ES-I3 (cell line): ENCODE results near the gene ENPP6.

Experiments
- H3K36me3 ChIP-seq: 2 replicates; pipeline ENCODE4 v1.6.1; 2013; ENCODE audit warnings: mild to moderate bottlenecking, low read length, control low read depth, moderate library complexity; ENCODE audit not compliant: insufficient read depth
- H3K4me1 ChIP-seq: 2 replicates; pipeline ENCODE4 v1.6.1; 2013; ENCODE audit warnings: mild to moderate bottlenecking, control low read depth, low read length; ENCODE audit not compliant: insufficient read depth
- H3K9ac ChIP-seq: 2 replicates; pipeline ENCODE4 v1.6.1; 2013; ENCODE audit warnings: low read depth, mild to moderate bottlenecking, low read length, moderate library complexity
- H3K9me3 ChIP-seq: 2 replicates; pipeline ENCODE4 v1.6.1; 2013; ENCODE audit warnings: mild to moderate bottlenecking, low read length, moderate library complexity; ENCODE audit not compliant: control insufficient read depth, insufficient read depth

The ENPP6 gene

DNA sequence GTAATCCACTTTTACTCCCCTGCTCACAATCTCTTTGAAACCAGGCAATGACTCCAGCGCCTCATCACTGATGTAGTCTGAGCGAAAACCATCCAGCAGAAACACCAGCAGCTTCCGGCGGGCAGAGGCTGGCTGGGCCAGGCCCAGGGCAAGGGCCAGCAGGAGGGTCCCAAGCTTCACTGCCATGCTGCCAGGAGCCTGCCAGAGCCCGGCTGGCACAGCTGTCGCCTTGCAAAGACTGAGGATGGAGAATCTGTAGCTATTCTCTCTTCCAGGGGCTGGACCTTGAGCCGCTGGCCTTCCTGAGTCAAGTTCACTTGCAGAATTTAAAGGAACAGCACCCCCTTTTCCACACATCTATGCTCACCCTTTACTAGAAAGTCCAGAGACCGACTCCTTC is at the start of gene ENPP6:
Gene ENPP6, minus strand, starts transcription at position 240 of the 400 bp plus-strand sequence. Its CDS starts 54 bp downstream, at position 186.
- Histone ChIP-seq H3K9me3 (no peaks in the 10 kb centered on the region), H3K4me1 (no peaks in the 10 kb centered on the region), H3K36me3 (no peaks in the 10 kb centered on the region), H3K9ac (no peak within 1 kb of the TSS)

DNA sequence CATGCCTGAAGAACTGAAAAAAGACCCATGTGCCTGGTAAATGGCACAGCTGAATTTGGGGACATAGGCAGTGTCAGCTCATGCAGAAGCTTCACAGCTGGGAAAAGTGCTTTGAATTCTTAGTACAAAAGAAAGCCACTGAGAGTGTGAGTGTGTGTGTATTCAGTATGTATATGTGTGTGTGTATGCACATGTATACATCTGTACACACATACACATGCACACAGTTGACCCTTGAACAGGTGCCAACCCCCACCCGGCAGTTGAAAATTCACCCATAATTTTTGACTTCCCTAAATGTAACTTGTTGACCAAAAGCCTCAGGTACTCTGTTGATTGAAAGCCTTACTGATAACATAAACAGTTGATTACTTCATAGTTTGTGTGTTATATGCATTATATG is 49.5 kb upstream of the ENPP6 start:
- peaks cover 9% of the 10 kb centered on the region; the same call in 1 of the 2 replicates for H3K4me1 ChIP-seq
- no peaks in the 10 kb centered on the region for H3K36me3 ChIP-seq
- H3K9ac ChIP-seq = no peak overlapping the region
- H3K9me3 ChIP-seq = no peaks in the 10 kb centered on the region

DNA sequence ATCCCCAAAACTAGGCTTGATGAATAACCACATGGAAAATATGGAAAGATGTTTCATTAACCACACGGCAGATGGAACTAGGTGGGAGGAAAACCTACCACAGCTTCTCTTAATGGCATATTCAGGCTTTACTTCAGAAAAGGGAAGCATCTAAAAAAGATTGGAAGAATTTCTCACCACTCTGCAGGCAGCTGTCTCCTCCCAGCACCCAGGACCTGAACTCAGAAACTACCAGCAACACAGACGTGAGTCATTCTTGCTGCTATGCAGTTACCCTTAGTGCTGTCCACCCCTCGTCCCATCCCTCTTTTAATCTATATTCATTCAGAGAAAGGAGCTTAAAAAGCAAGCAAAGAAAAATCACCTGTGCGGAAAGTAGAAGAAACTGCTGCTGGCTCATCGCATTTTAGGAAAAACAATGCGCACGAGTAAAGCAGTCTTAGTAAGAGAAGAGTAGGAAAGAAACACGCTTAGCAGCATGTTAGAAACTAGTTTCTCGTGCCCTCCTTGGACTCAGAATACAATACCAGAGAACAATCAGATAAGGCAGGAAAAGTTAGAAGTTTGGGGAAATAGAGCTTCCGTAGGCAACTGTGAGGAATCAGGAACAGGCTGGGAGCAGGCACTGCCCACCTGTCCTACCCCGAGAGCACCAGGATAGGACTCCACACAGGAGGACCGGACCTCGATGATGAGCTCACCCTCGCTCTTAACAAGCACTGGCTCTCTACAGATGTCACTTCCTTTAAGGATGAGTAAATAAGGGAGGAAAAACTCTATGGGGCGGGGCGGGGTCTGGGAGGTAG is 48.1 kb upstream of the ENPP6 start:
- Histone ChIP-seq H3K36me3 (no peaks in the 10 kb centered on the region), H3K4me1 (peaks cover 9% of the 10 kb centered on the region; the same call in 1 of the 2 replicates), H3K9ac (peak overlapping the region; percentile 51; the same call in 1 of the 2 replicates)

DNA sequence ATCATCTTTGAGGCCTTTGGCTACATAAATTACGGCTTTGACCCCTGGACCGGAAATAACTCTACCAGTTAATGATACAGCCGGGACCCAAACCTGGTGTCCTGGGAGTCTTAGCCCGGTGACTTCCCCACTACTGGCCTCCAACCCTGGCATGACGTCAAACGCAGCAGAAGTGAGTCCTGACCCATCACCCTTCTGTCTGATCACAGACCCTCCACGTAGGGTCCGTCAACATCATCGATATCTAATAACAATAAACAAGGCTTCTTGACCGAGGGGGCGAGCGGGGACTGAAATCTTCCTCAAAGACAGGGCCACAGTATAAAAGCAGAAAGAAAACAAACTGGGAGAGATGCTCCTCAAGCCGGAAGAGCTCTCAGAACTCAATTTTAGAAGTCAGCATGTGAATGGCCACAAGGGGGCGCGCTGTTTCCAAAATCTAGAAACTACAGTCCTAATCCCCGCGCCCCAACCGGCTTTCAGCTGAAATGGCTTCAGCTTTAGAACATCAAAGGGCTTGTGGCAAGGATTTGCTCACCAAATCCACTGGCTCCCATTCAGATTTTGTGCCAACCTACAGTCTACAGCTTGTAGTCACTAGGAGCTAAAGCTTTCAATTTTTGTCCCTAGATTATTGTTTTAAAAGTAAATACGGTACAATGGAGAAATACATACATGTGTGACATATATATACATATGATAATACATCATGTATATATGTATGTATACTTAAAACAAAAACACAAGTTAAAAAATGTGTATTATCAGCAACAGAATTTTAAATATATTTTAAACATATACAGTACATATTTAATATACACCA is 46.4 kb upstream of the ENPP6 start:
- Histone ChIP-seq H3K4me1 (peaks cover 16% of the 10 kb centered on the region; the same call in 1 of the 2 replicates), H3K9ac (no peak overlapping the region), H3K36me3 (no peaks in the 10 kb centered on the region), H3K9me3 (no peaks in the 10 kb centered on the region)

More for the DNA sequence above, 48.1 kb upstream of the ENPP6 start:
- no peaks in the 10 kb centered on the region for H3K9me3 ChIP-seq

DNA sequence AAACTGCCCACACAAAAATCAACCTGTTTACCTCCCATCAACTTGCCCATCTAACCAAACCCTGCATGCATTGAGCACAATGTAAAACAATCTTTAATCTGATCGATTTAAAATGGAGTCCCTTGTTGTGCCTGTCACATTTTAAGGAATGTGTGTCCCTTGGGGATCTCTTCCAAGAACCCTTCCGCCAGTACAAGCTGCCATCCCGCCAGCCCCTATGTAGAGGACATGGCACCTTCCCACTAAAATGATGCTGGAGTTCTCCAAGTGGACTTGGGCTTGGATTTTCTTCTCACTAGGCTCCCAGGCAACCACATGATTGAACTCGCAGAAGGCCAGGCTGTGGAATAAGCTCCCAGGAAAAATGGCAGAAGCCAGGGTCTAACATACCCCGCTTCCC is 45.8 kb upstream of the ENPP6 start:
- Histone ChIP-seq H3K36me3 (no peaks in the 10 kb centered on the region), H3K9ac (no peak overlapping the region), H3K4me1 (peaks cover 16% of the 10 kb centered on the region; the same call in 1 of the 2 replicates), H3K9me3 (no peaks in the 10 kb centered on the region)

DNA sequence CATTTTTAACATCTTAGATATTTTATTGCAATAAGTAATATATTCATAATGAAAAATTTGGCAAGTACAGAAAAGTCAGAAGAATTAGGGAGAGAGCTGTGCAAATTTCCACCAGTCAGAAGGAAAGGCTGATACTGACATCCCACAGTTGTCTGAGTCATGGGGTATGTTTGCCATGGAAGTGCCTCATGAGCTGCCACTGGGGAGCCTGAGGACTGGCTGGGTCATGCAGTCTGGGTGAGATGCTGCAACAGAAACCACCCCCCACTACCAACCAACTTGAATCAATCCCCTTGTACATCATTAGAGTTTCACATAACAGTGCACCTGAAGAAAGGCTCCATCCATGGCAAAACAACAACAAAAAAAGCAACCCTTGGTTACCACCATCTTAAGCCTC is 45.2 kb upstream of the ENPP6 start:
- H3K36me3 ChIP-seq = no peaks in the 10 kb centered on the region
- peaks cover 16% of the 10 kb centered on the region; the same call in 1 of the 2 replicates for H3K4me1 ChIP-seq
- no peaks in the 10 kb centered on the region for H3K9me3 ChIP-seq
- no peak overlapping the region for H3K9ac ChIP-seq

DNA sequence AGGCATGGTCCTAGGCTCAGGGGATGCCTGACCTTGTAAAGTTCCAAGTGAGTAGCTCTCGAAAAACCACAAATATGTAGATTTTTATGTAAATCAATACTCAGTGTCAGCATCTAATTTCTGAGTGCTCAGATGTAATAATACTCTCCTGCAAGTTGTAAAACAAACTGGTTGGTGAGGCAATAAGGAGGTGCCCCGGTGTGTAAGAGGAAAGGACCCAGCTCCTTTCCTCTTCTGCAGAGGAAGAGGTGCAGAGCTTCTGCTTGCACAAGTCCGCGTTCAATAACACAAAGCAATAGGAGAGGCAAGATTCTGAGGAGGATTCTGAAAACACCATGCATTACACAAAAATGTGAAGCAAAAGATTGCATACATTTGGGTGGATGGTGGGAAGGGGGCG is 43.6 kb upstream of the ENPP6 start:
- Histone ChIP-seq H3K36me3 (no peaks in the 10 kb centered on the region), H3K9ac (no peak overlapping the region), H3K9me3 (no peaks in the 10 kb centered on the region), H3K4me1 (peaks cover 16% of the 10 kb centered on the region; the same call in 1 of the 2 replicates)

DNA sequence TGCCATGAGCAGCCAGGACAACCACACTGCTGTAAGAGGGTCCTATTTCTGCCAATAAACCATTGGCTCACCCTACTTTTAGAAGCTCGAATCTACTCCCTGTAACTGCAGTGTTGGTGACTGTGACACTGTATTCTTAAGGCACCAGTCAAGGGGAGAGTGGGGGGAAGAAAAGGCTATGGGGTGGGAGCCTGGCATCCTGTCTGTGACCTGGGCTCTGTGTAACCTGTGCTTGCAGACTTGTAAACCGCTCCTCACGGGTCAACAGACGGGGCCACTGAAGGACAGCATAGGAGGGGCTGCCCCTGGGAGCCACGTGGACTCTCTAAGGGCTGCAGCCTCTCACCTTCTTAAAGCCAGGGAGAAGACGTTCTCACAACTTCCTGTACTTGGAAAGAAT is 42.2 kb upstream of the ENPP6 start:
- H3K9ac ChIP-seq = no peak overlapping the region
- no peaks in the 10 kb centered on the region for H3K9me3 ChIP-seq
- H3K4me1 ChIP-seq = peaks cover 7% of the 10 kb centered on the region; the same call in 1 of the 2 replicates
- H3K36me3 ChIP-seq = no peaks in the 10 kb centered on the region; the same call in 1 of the 2 replicates

DNA sequence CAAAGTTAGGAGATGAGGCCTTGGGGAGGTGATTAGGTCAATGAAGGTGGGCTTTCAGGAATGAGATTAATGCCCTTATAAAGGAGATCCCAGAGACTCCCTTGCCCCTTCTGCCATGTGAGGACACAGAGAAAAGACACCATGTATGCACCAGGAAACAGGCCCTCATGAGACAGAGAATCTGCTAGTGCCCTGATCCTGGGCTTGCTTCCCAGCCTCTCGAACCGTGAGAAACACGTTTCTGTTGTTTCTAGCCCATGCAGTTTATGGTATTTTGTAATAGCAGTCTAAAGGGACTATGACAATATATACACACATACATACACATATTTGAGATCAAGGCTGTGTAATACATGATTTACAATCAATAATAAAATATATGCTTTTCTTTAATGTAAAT is 41.4 kb upstream of the ENPP6 start:
- no peaks in the 10 kb centered on the region for H3K9me3 ChIP-seq
- no peak overlapping the region for H3K9ac ChIP-seq
- peaks cover 7% of the 10 kb centered on the region; the same call in 1 of the 2 replicates for H3K4me1 ChIP-seq
- H3K36me3 ChIP-seq = no peaks in the 10 kb centered on the region; the same call in 1 of the 2 replicates

DNA sequence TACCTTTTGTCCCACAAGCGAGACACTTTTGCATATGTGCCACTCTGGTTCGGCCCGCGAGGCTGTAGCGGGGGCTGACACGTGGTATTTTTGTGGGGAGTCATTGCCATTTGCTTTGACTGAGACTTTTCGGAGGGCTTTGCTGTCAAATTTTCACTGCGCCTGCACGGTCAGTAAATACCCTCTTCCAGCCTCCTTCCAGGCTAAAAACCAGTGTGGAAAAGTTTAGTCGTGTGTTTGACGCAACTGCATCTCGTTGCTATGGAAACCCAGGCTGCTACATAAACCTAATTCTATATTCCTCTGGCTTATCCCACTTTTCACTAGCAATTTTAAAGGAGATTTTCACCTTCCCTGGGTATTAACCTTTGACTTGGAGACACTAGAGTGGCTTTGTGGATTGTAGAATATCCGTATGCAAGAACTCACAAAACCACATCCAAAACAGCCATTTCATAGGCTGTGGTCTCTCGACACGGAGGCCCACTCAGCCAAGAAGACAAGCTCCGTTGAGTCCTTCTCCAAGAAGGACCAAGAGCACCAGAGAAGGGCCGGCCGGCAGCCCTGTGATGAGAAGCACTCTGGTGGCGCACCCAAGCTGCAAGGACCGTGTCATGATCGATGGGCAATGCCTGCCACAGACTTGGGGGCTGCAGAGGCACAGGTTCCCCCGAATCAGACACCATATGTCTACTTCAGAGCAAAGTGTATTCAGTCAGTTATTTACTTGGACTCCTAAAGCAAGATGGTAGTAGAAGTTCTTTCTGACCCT is 38.4 kb upstream of the ENPP6 start:
- Histone ChIP-seq H3K9ac (no peak overlapping the region), H3K4me1 (peaks cover 7% of the 10 kb centered on the region; the same call in 1 of the 2 replicates), H3K36me3 (no peaks in the 10 kb centered on the region; the same call in 1 of the 2 replicates), H3K9me3 (0 out of 2 replicates have a peak, but pooled peaks cover 7% of the 10 kb centered on the region)

DNA sequence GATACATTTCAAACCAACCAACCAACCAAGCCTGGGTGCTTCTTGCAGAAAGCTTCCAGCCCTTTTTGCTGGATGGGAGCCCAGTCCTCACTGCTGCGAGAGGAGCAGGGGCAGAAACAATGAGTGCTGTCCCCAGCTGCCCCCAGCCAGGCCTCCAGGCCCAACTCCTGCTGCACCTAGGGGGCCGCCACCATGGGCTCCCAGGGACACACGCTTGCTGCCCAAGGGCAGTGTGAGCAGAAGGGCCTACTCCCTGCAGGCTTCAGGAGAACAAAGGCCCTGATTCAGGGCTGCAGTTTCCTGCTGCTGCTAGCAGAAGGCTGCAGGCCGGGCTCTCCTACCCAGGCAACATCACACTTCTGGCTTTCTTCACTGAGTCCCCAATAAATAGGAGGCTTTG is 37.7 kb upstream of the ENPP6 start:
- Histone ChIP-seq H3K36me3 (no peaks in the 10 kb centered on the region; the same call in 1 of the 2 replicates), H3K9me3 (0 out of 2 replicates have a peak, but pooled peaks cover 7% of the 10 kb centered on the region), H3K4me1 (peaks cover 5% of the 10 kb centered on the region; the same call in 1 of the 2 replicates), H3K9ac (no peak overlapping the region)

DNA sequence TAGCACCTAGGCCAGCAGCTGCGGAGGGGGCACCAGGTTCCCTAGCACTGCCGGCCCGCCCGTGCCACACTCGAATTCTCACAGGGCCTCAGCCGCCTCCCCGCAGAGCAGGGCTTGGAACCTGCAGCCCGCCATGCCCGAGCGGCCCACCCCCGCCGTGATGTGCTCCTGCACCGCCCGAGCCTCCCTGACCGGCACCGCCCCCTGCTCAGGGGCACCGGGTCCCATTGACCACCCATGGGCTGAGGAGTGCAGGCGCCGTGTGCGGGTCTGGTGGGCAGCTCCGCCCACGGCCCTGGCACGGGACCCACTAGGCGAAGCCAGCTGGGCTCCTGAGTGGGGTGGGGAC is 35.4 kb upstream of the ENPP6 start:
- H3K9ac ChIP-seq = no peak overlapping the region
- H3K9me3 ChIP-seq = 0 out of 2 replicates have a peak, but pooled peaks cover 7% of the 10 kb centered on the region
- H3K36me3 ChIP-seq = no peaks in the 10 kb centered on the region; the same call in 1 of the 2 replicates
- H3K4me1 ChIP-seq = no peaks in the 10 kb centered on the region

DNA sequence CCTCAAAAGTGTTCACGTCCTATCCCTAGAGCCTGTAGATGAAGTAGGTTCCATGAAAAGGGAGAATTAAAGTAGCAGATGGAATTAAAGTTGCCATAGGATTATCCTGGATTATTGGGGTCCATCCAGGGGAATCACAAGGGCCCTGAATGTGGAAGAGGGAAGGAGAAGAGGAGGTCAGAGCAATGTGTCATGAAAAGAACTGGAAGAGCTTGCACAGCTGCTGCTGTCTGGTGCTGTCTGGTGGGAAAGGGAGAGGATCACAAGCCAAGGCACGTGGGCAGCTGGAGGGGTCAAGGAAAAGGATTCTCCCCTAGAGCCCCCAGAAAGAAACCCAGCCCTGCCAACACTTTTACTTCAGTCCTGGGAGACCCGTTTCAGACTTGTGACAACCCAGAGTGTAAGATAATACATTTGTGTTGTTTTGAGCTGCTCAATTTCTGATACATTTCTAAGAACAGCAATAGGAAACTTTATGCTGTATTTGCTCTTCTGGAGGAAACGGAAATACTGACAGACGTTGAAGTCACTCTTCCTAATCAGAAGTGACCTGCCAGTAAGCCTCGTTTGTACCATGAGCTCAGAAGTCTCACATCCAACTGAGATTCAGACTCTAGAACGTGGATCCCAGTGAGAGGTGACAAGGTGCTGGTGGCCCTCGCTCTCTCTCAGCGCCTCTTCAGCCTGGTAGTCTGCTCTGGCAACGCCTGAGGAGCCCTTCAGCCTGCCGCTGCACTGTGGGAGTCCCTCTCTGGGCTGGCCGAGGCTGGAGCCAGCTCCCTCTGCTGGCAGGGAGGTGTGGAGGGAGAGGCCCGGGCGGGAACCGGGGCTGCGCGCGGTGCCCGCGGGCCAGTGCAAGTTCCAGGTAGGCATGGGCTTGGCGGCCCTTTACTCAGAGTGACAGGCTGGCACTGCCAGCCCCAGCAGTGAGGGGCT is 34.7 kb upstream of the ENPP6 start:
- Histone ChIP-seq H3K4me1 (no peaks in the 10 kb centered on the region), H3K9ac (no peak overlapping the region), H3K9me3 (0 out of 2 replicates have a peak, but pooled peaks cover 7% of the 10 kb centered on the region), H3K36me3 (no peaks in the 10 kb centered on the region; the same call in 1 of the 2 replicates)
